IPS DF 6.9 (cell line): Measurements from ENCODE around the gene FKBP10.
"Not testable (repeated sequence)": the region's sequence is repeated elsewhere in the genome, so short reads cannot be mapped to it uniquely, and the experiment has no call there.

Experiments used
- DNase-seq: peaks from one replicate; pipeline ENCODE4 v3.0.0-alpha.2; 2013; ENCODE audit warnings: low read depth, low spot score
- H3K27ac ChIP-seq: one replicate; pipeline ENCODE4 v1.5.1; 2013; ENCODE audit warnings: low read length, control low read depth
- H3K27me3 ChIP-seq: 2 replicates; pipeline ENCODE4 v1.6.1; 2013; ENCODE audit warnings: mild to moderate bottlenecking, low read length; ENCODE audit not compliant: control insufficient read depth, insufficient read depth
- H3K36me3 ChIP-seq: 2 replicates; pipeline ENCODE4 v1.6.1; 2013; ENCODE audit warnings: low read length; ENCODE audit not compliant: control insufficient read depth, insufficient read depth
- H3K4me1 ChIP-seq: 2 replicates; pipeline ENCODE4 v1.6.1; 2013; ENCODE audit warnings: low read length; ENCODE audit not compliant: control insufficient read depth, insufficient read depth
- H3K4me3 ChIP-seq: 2 replicates; pipeline ENCODE4 v1.5.1; 2013; ENCODE audit warnings: mild to moderate bottlenecking, low read length
- H3K9me3 ChIP-seq: 2 replicates; pipeline ENCODE4 v1.6.1; 2013; ENCODE audit warnings: low read length, inconsistent platforms; ENCODE audit not compliant: control insufficient read depth, insufficient read depth
- WGBS: extraction: QIAGEN DNeasy Blood & Tissue Kit; methylation state at CpG from one replicate; pipeline ENCODE4 v1.1.7; 2013; ENCODE audit warnings: mixed read lengths, missing lambda C conversion rate; ENCODE audit not compliant: insufficient read length, insufficient coverage; 5-methylcytosine and 5-hydroxymethylcytosine counted together

The FKBP10 gene

GRCh38 chr17:41848788-41849187 is 36.0 kb downstream of the FKBP10 start:
- no peaks in the 10 kb centered on the region for H3K27me3 ChIP-seq
- no CpG with 5 or more reads among the region's 4 CpGs for whole genome bisulfite sequencing
- no peaks in the 10 kb centered on the region for H3K36me3 ChIP-seq
- no peaks in the 10 kb centered on the region for H3K4me1 ChIP-seq
- H3K27ac ChIP-seq: no peak overlapping the region
- no peak overlapping the region for H3K4me3 ChIP-seq
- H3K9me3 ChIP-seq: no peaks in the 10 kb centered on the region
- DNase-seq: no peak

- no peaks in the 10 kb centered on the region for H3K36me3 ChIP-seq
- DNase-seq: no peak
- no peaks in the 10 kb centered on the region for H3K27me3 ChIP-seq
- H3K27ac ChIP-seq: no peak overlapping the region
- WGBS: no CpG with 5 or more reads among the region's 4 CpGs
- H3K4me1 ChIP-seq: no peaks in the 10 kb centered on the region
- H3K9me3 ChIP-seq: no peaks in the 10 kb centered on the region
- H3K4me3 ChIP-seq: no peak overlapping the region
Measured at GRCh38 chr17:41849251-41849990, 36.6 kb downstream of the FKBP10 start.

DNA sequence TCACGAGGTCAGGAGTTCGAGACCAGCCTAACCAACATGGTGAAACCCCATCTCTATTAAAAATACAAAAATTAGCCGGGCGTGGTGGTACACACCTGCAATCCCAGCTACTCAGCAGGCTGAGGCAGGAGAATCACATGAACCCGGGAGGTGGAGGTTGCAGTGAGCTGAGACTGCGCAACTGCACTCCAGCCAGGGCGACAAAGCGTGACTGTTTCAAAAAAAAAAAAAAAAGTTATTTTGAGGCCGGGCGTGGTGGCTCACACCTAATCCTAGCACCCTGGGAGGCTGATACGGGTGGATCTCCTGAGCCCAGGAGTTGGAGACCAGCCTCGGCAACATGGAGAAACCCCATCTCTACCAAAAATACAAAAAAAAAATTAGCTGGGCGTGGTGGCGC is 38.6 kb downstream of the FKBP10 start:
- not testable (repeated sequence) for H3K4me3 ChIP-seq, H3K9me3 ChIP-seq, DNase-seq, H3K4me1 ChIP-seq, H3K36me3 ChIP-seq, H3K27ac ChIP-seq, H3K27me3 ChIP-seq
- WGBS: no CpG with 5 or more reads among the region's 14 CpGs

DNA sequence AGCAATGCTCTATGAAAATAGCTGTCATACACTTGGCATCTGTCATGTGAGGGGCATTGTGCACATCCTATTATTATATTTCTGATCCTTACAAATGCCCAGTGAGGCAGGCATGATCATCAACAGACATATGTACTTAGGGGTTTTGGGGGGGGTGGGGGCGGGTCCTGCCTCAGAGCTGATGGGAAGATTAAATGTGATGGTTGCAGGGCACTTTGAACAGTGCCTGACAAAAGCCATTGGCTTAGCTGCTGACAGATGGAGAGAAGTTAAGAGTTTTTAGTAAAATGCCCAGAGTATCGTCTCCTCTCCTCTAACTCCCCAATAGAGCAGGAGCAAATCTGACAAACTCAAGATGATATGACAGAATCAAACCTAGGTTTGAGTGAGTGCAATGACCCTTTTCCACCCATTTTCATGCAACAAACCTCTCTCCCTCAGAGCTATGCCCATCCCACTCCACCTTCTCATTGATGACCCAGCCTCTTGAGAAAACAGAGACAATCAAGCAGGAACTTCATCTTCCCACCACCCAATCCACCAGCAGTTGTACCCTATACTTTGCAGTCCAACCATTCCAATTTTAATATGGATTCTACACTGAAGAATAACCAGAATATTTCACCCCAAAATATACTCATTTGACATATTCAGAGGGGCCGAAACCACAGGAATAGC is 47.6 kb downstream of the FKBP10 start:
- peaks cover 3% of the 10 kb centered on the region; the same call in 1 of the 2 replicates for H3K4me1 ChIP-seq
- no peaks in the 10 kb centered on the region for H3K27me3 ChIP-seq
- WGBS: no CpG with 5 or more reads among the region's 3 CpGs
- no peaks in the 10 kb centered on the region for H3K9me3 ChIP-seq
- DNase-seq: no peak
- H3K27ac ChIP-seq: no peak overlapping the region
- H3K4me3 ChIP-seq: no peak overlapping the region
- no peaks in the 10 kb centered on the region for H3K36me3 ChIP-seq

DNA sequence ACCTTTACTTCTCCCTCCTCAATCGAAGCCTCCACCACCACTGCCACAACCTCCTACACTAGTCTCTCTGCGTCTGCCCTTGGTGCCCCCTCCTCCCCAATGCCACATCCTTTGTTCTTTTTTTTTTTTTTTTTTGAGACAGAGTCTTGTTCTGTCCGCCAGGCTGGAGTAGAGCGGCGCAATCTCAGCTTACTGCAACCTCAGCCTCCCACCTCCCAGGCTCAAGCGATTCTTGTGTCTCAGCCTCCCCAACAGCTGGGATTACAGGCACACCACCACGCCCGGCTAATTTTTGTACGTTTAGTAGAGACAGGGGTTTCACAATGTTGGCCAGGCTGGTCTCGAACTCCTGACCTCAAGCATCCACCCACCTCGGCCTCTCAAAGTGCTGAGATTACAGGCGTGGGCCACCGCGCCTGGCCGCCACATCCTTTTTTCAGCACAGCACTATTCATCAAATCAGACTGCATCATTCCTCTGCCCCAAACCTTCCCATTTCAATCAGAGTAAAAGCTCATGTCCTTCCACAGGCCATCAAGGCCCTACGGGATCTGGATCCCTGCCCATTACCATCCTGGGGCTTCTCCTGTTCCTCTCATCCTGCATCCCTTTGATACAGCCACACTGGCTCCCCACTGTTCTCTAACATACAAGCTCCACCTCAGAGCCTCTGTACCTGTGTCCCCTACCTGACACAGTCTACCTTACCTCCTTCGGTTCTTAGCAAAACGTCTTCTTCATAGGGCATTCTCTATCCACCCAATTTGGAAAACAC is 50.5 kb downstream of the FKBP10 start:
- Histone ChIP-seq H3K27me3 (no peaks in the 10 kb centered on the region), H3K4me1 (peaks cover 3% of the 10 kb centered on the region; the same call in 1 of the 2 replicates), H3K4me3 (no peak overlapping the region), H3K9me3 (no peaks in the 10 kb centered on the region), H3K36me3 (peaks cover 3% of the 10 kb centered on the region; the same call in 1 of the 2 replicates), H3K27ac (no peak overlapping the region)
- no CpG with 5 or more reads among the region's 18 CpGs for WGBS
- DNase-seq: no peak

DNA sequence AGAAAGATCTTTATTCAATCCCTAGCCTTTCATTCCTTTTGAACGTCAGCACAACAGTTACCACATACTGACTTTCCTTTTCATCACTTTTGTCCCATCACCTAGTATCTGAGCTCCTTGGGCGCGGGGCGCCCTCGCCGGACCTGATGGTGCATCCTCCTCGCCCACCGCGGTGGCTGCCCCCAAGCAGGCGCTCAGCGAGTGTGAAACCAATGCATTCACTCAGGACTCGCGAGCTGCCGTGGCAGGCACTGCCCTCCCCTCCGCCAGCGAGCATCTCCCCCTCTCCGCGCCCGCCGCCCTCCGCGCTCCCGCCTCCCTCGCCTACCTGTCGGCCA is 51.7 kb downstream of the FKBP10 start:
- WGBS: no CpG with 5 or more reads among the region's 25 CpGs
- Histone ChIP-seq H3K27me3 (no peaks in the 10 kb centered on the region), H3K4me3 (peak overlapping the region; percentile 55), H3K9me3 (no peaks in the 10 kb centered on the region), H3K36me3 (peaks cover 8% of the 10 kb centered on the region), H3K4me1 (peaks cover 3% of the 10 kb centered on the region; the same call in 1 of the 2 replicates), H3K27ac (no peak overlapping the region)
- no peak for DNase-seq

DNA sequence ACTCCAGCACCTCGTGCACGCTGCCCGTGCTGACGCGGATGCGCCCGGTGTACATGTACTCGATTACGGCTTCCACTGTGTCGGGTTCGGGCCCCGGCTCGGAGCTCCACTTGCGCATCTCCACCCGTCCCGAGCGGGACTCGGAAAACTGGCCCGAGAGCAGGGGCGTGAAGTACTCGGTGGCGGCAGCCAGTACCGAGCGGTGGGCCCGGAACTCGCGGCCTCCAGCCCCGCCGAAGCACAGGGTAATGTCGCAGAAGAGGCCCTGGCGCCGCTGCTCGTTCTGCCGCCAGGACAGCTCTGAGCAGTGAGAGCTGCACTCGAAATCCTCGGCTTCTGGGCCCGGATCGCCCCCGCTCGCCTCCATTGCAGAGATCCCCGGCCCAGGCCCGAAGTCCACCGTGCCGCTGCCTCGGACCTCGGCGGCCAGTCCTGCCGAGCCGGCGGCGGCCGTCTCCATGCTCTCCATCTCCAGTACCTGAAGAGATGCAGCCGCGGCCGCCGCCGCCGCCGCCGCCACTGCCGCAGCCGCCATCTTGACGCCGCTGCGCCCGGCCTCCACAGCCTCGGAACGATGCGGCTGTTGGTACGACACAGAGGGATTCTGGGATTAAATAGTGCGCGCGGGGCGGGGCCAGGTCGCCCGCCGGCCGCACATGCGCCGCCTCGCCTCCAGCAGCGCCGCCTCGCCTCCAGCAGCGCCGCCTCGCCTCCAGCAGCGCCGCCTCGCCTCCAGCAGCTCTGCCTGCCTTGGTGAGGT is 52.2 kb downstream of the FKBP10 start, which contains the start of gene KLHL11:
Gene KLHL11, minus strand, starts transcription at position 588 of the 760 bp plus-strand sequence. Its CDS starts 53 bp downstream, at position 535.
- WGBS: no CpG with 5 or more reads among the region's 90 CpGs
- Histone ChIP-seq H3K4me1 (peaks cover 3% of the 10 kb centered on the region; the same call in 1 of the 2 replicates), H3K27ac (no peak within 1 kb of the TSS), H3K27me3 (no peaks in the 10 kb centered on the region), H3K4me3 (peak within 1 kb of the TSS; percentile 55), H3K36me3 (peaks cover 13% of the 10 kb centered on the region), H3K9me3 (no peaks in the 10 kb centered on the region)
- DNase-seq: peak; percentile 61

DNA sequence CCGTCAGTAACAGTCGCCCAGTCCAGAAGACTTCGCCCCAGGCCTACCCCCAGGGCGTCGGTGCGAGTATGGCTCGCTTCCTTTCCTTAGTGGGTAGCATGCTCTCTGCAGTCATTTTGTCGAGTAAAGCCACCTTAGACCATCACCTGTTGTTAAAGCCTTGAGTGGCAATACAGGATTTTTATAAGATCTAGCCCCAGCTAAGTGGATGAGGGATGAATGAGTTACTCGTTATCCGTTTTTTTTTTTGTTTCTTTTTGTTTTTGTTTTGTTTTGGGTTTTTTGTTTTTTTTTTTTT is 52.7 kb downstream of the FKBP10 start:
- no peak overlapping the region for H3K27ac ChIP-seq
- WGBS: no CpG with 5 or more reads among the region's 10 CpGs

GRCh38 chr17:41868568-41868967 is 55.8 kb downstream of the FKBP10 start:
- no peak overlapping the region for H3K4me3 ChIP-seq
- H3K27ac ChIP-seq: no peak overlapping the region
- H3K4me1 ChIP-seq: no peaks in the 10 kb centered on the region
- H3K36me3 ChIP-seq: peaks cover 38% of the 10 kb centered on the region
- no peaks in the 10 kb centered on the region for H3K9me3 ChIP-seq
- no CpG with 5 or more reads among the region's 3 CpGs for WGBS
- no peaks in the 10 kb centered on the region for H3K27me3 ChIP-seq
- DNase-seq: no peak

More for the DNA sequence above, 52.7 kb downstream of the FKBP10 start:
- no peaks in the 10 kb centered on the region for H3K9me3 ChIP-seq
- H3K36me3 ChIP-seq: peaks cover 18% of the 10 kb centered on the region
- DNase-seq: no peak
- peak overlapping the region; percentile 25; the same call in 1 of the 2 replicates for H3K4me3 ChIP-seq
- peaks cover 3% of the 10 kb centered on the region; the same call in 1 of the 2 replicates for H3K4me1 ChIP-seq
- no peaks in the 10 kb centered on the region for H3K27me3 ChIP-seq

DNA sequence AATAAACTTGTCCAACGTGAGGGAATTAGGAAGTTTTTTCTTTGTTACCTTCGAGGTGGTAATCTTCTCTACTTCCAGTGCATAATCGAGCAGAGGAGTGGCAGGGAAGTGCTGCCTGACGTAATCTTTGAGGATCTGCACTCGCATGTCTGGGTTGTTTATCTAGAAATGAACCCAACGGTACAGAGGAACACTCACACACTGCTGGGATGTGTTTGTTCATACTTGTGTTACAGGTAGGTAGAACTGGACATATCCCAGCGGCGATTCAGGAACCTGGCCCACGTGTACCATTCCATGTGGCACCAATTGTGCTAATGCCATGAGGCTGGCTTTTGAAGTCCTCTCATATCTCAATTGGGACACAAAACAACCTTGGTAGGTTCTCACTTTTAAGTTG is 56.6 kb downstream of the FKBP10 start:
- WGBS: no CpG with 5 or more reads among the region's 9 CpGs
- no peak overlapping the region for H3K27ac ChIP-seq
- H3K36me3 ChIP-seq: peaks cover 41% of the 10 kb centered on the region
- H3K9me3 ChIP-seq: no peaks in the 10 kb centered on the region
- DNase-seq: no peak
- no peaks in the 10 kb centered on the region for H3K27me3 ChIP-seq
- no peak overlapping the region for H3K4me3 ChIP-seq
- H3K4me1 ChIP-seq: no peaks in the 10 kb centered on the region
